Breast epithelium (tissue), 3 donors: ENCODE results near the gene TAF13.

ENCODE experiments used
- POLR2AphosphoS5 ChIP-seq, 3 donors: sonication (generic); formaldehyde crosslinking; IDR thresholded peaks; one replicate each; pipeline ENCODE4 v1.6.1; 2017; ENCODE audit warnings: antibody characterized with exemption in 3 of 3
- TF ChIP-seq, protein P1 (sequence below), 3 donors: fragments of 450-650 bp; IDR thresholded peaks; one replicate each; pipeline ENCODE4 v1.5.1; 2016 to 2017; ENCODE audit warnings: antibody characterized with exemption in 3 of 3, mild to moderate bottlenecking in 3 of 3, moderate library complexity in 3 of 3

DNA sequence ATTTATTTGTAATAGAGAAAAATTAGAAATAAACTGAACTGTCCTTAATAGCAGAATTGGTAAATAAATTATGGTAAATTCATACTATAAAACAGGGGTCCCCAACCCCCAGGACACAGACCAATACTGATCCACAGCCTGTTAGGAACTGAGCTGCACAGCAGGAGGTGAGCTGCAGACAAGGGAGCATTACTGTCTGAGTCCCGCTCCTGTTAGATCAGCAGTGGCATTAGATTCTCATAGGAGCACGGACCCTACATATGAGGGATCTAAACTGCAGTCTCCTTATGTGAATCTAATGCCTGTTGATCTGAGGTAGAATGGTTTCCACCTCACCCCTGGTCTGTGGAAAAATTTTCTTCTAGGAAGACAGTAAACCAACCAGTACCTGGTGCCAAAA is 41.4 kb downstream of the TAF13 start:
- TF ChIP-seq POLR2AphosphoS5 (IDR thresholded peaks at IDR 0.05), result no peak
- TF ChIP-seq, protein P1, sequence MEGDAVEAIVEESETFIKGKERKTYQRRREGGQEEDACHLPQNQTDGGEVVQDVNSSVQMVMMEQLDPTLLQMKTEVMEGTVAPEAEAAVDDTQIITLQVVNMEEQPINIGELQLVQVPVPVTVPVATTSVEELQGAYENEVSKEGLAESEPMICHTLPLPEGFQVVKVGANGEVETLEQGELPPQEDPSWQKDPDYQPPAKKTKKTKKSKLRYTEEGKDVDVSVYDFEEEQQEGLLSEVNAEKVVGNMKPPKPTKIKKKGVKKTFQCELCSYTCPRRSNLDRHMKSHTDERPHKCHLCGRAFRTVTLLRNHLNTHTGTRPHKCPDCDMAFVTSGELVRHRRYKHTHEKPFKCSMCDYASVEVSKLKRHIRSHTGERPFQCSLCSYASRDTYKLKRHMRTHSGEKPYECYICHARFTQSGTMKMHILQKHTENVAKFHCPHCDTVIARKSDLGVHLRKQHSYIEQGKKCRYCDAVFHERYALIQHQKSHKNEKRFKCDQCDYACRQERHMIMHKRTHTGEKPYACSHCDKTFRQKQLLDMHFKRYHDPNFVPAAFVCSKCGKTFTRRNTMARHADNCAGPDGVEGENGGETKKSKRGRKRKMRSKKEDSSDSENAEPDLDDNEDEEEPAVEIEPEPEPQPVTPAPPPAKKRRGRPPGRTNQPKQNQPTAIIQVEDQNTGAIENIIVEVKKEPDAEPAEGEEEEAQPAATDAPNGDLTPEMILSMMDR (IDR thresholded peaks at IDR 0.05), result no peak
